HG03135 (cell line): Measurements from ENCODE around the gene TACC2.

ENCODE experiments used
- ATAC-seq: cut with Tn5 transposase; IDR thresholded peaks from one replicate; pipeline ENCODE4 v1.9.1; 2021; ENCODE audit warnings: mild to moderate bottlenecking, moderate library complexity; ENCODE audit not compliant: unreplicated experiment

The TACC2 gene

GRCh38 chr10:122245136-122245535 is 256.2 kb downstream of the TACC2 start:
- ATAC-seq: no peak

GRCh38 chr10:122245897-122246296 is 256.9 kb downstream of the TACC2 start:
- ATAC-seq: no peak

GRCh38 chr10:122246830-122247520 is 258.0 kb downstream of the TACC2 start:
- ATAC-seq: no peak

GRCh38 chr10:122248356-122249302 is 259.7 kb downstream of the TACC2 start:
- no peak for ATAC-seq

GRCh38 chr10:122249303-122249850 is 260.4 kb downstream of the TACC2 start:
- ATAC-seq: no peak

- ATAC-seq: no peak
Measured at GRCh38 chr10:122249991-122250750, 261.2 kb downstream of the TACC2 start.

- ATAC-seq: no peak
Measured at GRCh38 chr10:122251459-122252255, 262.7 kb downstream of the TACC2 start.

GRCh38 chr10:122252805-122253204 is 263.8 kb downstream of the TACC2 start:
- no peak for ATAC-seq

GRCh38 chr10:122253605-122254004 is 264.6 kb downstream of the TACC2 start:
- no peak for ATAC-seq

- ATAC-seq: no peak
Measured at GRCh38 chr10:122254831-122255230, 265.9 kb downstream of the TACC2 start.

GRCh38 chr10:122255509-122256301 is 266.7 kb downstream of the TACC2 start:
- no peak for ATAC-seq

GRCh38 chr10:122257041-122257440 is 268.1 kb downstream of the TACC2 start:
- no peak for ATAC-seq

GRCh38 chr10:122258136-122259074 is 269.4 kb downstream of the TACC2 start:
- ATAC-seq: no peak

GRCh38 chr10:122259075-122259466 is 270.1 kb downstream of the TACC2 start:
- ATAC-seq: no peak

- no peak for ATAC-seq
Measured at GRCh38 chr10:122261584-122261983, 272.6 kb downstream of the TACC2 start.

GRCh38 chr10:122263971-122264370 is 275.0 kb downstream of the TACC2 start:
- ATAC-seq: no peak

GRCh38 chr10:122264436-122264835 is 275.5 kb downstream of the TACC2 start:
- no peak for ATAC-seq

- ATAC-seq: no peak
Measured at GRCh38 chr10:122264931-122265330, 276.0 kb downstream of the TACC2 start.
